Measurements from ENCODE around the gene LARGE1.

The LARGE1 gene

DNA sequence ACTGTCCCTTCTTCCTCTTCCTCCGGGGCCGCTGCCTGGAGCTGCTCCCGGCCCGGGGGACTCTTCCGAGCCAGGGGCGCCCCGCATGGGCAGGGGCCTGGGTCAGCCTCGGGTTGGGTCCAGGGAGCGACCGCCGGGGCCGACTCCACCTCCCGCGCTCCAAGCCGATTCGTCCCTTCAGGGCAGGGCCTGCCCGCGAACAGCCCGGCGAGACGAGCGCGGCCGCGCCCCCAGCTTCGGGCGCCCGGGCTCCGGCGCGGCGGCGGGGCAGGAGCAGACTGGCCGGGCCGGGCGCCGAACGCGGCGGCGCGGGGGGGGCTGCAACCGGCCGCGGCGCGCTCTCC is at the start of gene LARGE1:
LARGE1 (minus strand) TSS at position 280 of the 344 bp plus-strand sequence.
- peak within 1 kb of the TSS; percentile 44 for H3K27ac ChIP-seq
- TF ChIP-seq ZFX (IDR thresholded peaks at IDR 0.05; ENCODE audit: borderline replicate concordance): no peak
- TF ChIP-seq, protein P1, sequence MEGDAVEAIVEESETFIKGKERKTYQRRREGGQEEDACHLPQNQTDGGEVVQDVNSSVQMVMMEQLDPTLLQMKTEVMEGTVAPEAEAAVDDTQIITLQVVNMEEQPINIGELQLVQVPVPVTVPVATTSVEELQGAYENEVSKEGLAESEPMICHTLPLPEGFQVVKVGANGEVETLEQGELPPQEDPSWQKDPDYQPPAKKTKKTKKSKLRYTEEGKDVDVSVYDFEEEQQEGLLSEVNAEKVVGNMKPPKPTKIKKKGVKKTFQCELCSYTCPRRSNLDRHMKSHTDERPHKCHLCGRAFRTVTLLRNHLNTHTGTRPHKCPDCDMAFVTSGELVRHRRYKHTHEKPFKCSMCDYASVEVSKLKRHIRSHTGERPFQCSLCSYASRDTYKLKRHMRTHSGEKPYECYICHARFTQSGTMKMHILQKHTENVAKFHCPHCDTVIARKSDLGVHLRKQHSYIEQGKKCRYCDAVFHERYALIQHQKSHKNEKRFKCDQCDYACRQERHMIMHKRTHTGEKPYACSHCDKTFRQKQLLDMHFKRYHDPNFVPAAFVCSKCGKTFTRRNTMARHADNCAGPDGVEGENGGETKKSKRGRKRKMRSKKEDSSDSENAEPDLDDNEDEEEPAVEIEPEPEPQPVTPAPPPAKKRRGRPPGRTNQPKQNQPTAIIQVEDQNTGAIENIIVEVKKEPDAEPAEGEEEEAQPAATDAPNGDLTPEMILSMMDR (IDR thresholded peaks at IDR 0.05): no peak

DNA sequence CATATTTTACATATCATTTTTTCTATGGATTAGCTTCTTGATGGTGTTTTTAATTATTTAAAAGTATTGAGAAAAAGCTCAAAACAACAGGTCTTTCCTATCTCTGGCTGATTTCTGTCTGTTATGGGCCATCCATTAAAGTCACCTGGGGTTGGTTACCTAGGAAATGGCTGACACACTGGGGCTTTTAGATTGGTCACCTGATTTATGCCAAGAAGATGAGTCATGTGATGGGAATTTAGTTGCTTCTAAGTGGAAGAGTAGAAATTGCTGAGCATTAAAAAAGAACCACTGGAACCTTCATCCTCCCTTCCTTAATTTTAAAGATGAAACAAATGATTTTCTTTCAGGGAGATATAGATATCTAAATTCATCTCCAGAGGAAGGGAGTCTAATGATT is 48.8 kb upstream of the LARGE1 start:
- no peak overlapping the region for H3K27ac ChIP-seq
- no peak for TF ChIP-seq ZFX (IDR thresholded peaks at IDR 0.05; ENCODE audit: borderline replicate concordance)
- TF ChIP-seq, protein P1 (IDR thresholded peaks at IDR 0.05): no peak

DNA sequence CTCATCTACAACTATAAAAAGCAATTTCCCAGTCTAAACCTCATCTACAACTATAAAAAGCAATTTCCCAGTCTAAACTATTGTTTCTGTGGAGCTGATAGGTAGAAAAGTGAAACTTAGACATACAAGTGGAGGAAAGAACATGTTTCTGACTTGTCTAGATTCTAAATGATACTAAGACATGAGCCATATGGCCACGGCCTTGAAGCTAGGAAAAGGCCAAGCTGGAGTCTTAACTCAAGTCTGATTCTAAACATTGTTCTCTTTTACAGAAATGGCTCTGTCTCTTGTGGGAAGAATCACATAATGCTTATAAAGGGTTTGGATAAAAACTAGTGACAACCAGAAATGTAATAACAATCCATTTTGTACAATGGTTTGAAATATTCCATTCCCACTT is 43.8 kb upstream of the LARGE1 start:
- TF ChIP-seq, protein P1 (IDR thresholded peaks at IDR 0.05): no peak
- TF ChIP-seq ZFX (IDR thresholded peaks at IDR 0.05; ENCODE audit: borderline replicate concordance): no peak
- H3K27ac ChIP-seq: no peak overlapping the region

DNA sequence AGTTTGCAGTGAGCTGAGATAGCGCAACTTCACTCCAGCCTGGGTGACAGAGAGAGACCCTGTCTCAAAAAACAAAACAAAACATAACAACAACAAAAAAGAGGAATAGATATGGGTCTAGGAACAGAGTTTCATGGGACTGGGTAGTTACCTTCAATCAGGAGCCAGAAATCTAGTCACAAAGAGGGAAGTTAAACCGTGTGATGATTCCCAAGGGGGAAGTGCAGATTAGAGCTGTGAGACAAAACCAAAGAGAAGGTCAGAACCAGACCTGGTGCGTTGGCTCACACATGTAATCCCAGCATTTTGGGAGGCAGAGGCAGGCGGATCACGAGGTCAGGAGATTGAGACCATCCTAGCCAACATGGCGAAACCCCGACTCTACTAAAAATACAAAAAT is 42.1 kb upstream of the LARGE1 start:
- no peak overlapping the region for H3K27ac ChIP-seq
- TF ChIP-seq, protein P1 (IDR thresholded peaks at IDR 0.05): no peak
- no peak for TF ChIP-seq ZFX (IDR thresholded peaks at IDR 0.05; ENCODE audit: borderline replicate concordance)

DNA sequence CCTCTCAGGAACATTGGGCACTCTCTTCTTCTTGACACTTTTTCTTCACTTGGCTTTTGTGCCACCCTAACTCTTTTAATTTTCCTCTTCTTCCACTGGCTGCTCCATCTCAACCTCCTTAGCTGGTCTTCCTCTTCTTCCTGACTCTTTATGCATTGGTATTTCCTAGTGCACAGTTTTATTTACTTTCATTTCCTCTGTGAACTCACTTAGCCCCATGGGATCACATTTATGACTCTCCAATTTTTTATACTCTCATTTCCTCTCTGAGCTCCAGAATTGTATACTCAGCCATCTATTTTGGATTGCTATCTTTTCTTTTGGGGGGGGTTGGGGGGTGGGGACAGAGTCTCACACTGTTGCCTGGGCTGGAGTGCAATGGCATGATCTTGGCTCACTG is 38.5 kb upstream of the LARGE1 start:
- H3K27ac ChIP-seq: no peak overlapping the region
- TF ChIP-seq, protein P1 (IDR thresholded peaks at IDR 0.05): no peak
- no peak for TF ChIP-seq ZFX (IDR thresholded peaks at IDR 0.05; ENCODE audit: borderline replicate concordance)

DNA sequence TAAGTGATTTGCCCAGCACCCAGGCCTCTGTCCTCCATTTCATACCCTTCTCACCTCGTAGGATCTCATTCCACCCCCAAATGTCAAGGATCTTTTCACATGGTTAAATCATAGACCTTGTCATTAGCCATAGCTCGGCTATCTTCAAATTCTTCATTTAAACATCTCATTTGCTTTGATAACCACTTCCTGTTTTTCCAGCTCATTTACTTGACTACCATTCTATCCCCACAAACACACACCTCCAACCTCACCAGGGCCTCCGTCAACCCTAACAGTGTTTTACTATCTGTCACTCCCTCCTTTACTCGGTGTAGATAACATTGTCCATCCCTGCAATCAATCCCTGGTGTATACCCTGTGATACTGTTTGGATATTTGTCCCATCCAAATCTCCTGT is 36.8 kb upstream of the LARGE1 start:
- H3K27ac ChIP-seq: no peak overlapping the region
- no peak for TF ChIP-seq ZFX (IDR thresholded peaks at IDR 0.05; ENCODE audit: borderline replicate concordance)
- TF ChIP-seq, protein P1 (IDR thresholded peaks at IDR 0.05): no peak

DNA sequence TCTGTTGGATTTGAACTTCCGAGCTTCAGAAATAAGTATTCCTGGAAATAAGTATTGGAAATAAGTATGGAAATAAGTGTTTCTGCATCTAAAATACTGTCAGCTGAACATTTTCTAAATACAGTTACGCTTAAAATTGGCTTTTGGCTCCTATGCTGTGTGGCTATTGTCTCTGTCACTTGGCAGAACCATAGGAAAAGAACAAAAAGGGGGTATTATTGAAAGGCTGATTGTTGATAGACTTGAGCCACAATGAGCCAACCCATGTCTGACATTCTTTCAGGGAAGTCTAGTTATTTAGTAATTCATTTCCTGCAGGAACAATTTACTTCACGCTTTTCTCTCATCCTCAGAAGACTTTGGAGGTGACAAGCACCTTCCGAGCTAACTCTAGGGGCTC is 32.5 kb upstream of the LARGE1 start:
- no peak overlapping the region for H3K27ac ChIP-seq
- TF ChIP-seq ZFX (IDR thresholded peaks at IDR 0.05; ENCODE audit: borderline replicate concordance): no peak
- TF ChIP-seq, protein P1 (IDR thresholded peaks at IDR 0.05): no peak
